ENCODE results near the gene LRRN3.
A peak's percentile ranks its signal among the peaks of the same experiment; 100 is the strongest.

The LRRN3 gene

DNA sequence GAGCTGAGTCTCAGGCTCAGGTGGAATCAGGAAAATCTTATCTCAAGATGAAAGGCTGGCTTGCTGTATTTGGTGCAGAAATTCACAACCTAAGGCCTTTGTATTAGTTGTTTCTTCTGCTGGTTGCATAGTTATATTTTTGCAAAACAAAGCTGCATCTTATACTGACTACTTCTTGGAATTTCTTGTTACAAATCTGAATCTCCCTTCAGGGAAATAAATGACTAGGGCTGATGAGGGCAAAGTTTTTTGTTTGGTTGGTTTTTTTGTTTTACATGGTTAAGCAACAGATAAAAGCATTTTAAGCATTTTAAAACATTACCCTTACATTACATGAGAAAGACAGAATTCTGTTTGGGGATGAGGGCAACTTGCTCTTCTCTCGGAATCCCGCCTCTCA, 13.9 kb upstream of the LRRN3 start:
- no peak for DNase-seq

DNA sequence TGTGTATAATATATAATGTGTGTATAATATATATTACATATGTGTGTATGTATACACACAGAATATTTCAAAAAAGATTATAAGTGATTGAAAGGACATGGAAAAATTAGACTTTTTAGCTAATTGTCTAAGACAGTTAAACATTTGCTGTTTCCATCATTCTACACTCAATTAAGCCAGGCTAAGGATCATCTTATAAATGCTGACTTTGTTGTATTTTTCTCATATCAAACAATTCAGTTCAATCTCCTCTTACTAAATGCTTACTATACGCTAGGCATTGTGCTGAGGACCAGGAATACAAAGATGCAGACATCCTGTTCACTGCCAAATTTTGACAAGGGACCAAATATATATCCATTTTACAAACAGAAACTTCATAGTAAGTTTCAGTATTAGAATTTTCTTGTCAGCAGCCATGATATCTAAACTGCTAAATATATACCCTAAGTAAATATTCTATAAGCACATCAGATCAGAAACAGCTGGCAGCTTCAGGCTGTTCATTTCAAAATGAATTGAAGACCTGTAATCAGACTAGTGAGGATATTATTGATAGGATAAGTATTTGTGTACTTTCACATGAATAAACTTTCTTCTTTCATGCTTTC, 10.3 kb upstream of the LRRN3 start:
- no peak for DNase-seq

DNA sequence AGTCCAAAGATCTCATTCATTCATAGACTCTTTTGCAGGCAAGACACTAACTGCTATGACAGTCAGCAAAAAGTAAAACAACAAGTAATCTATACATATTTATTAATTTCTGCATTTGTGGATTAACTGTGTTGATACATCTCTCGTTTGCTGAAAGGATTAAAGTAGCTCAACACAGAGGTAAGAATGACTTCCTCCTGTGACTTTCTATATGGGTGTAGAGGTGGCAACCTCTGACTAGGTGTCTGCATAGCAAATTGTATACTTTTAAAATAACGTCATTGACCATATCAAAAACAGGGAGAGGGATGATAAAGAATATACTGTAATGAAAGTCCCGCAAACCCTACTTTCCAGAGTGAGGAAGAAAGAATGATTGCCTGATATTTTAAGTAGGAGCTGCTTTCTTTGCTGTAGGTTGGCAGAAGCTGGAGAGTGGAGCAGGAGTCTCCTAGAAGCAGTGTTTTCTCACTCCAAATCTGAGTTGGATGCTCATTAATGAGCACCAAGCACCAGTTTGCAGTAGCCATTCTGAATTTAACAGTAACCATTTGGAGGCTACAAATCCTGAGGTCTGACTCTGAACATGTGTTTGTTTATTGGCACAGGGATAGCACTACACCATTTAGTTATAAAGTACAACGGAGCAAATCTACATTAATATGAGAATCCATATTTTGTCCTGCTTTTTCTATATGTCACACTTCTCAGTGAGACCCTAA, 9.2 kb upstream of the LRRN3 start:
- DNase-seq = no peak

DNA sequence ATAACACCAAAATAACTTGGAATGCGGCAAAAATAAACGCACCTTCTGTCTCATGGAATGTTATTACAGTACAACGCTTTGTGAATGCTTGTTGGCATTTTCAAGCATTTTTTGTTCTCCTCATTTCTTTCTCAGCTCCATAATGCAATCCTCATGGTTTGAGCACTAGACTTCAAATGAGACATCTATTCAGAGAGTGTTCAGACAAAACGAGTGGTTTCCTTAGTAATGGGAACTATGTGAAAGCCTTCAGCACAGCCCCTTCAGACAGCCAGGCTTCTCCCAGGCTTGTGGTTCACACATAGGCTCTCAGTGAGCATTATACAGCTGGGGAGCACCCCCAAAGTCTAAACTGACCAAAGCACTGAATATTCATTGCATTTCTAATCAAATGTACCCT, 8.6 kb upstream of the LRRN3 start:
- peak in 10 of 51 donors; percentile 3 to 24 (median 8) for DNase-seq

DNA sequence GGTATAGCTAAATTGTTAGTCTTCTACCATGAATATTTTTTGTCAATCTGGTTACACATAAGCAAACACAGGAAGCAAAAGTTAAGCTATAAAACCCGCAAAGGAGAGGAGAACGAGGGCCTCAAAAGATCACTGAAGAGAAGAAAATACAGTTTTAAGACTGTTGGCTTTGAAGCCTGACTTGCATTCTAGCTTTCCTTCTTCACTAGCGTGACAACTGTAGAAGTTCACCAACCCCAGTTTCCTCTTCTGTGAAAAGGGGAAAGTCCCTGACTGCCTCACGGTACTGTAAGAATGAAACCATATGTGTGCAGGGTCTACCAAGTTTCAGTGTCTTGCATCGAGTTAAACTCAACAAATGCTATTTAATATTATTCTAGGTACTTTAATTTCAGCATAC, 7.5 kb upstream of the LRRN3 start:
- no peak for DNase-seq

DNA sequence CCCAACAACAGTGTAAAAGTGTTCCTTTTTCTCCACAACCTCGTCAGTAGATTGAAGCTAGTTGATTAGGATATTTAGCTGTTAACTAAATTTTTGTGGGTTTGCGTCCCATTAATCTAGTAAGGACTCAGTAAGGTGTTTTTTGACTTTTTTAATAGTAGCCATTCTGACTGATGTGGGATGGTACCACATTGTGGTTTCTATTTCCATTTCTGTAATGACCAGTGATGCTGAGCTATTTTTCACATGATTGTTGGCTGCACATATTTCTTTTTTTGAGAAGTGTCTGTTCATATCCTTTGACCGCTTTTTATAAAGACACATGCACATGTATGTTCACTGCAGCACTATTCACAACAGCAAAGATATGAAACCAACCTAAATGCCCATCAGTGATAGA, 5.6 kb upstream of the LRRN3 start:
- DNase-seq = no peak

DNA sequence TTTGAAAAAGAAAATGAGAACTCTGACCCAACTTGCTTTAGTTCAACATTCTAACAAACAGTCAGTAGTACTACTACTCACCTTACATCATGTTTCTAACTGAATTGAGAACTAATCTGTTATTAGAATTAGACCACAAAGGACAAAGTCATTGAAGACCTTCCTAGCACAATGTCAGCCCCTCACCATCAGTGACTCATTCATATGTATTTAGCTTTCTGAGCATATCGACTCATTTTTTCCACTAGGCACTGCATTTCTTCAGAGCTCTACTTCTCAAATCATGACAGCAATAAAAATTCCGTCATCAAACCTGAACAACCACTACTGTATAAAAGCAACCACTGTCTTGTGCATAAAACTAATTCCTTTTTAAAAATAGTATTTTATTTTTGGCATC, 4.4 kb upstream of the LRRN3 start:
- no peak for DNase-seq

DNA sequence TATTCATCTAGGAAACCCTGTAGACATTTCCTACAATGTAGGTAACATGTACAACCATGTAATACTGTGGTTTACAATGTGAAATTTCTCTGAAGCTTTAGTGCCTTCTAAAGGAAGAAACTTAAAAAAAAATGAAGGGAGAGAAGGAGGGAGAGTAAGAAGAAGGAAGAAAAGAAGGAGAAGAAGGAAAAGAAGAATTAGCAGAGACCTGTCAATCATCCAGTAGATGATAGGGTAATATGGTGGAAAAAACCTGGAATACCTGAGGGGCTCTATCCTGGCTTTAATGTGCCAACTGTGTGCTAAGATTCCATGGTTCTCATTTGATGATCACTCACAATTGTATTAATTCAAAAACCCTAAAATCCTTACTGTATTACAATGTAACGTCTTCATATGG, 2.6 kb upstream of the LRRN3 start:
- no peak for DNase-seq

DNA sequence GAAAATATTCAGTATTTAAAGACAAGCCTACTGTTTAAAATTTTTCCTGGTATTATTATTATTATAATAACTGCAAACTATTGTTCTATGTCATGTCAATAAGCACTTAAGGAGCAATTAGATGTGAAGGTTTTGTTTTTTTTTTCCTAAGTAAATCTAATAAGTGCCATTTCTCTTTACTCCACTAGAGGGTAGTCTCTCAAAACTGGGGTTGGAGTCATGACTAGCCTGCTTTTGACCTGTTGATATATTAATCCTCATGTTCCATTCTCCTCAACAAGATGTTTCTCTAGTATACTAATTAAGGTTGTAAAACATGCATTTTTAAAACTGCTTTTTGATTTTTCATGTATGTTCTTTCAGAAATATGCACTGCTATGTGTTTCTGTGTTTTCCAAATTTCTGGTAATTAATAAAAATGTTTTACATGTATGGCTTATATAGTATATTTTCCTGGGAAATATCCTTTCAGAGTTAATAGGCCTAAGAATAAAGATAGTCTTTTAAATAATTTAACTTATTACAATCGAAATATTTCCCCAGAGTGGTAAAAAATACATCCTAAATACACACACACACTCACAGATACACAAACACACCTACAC, 1.0 kb upstream of the LRRN3 start:
- DNase-seq = peak in 1 of 51 donors; percentile 7

DNA sequence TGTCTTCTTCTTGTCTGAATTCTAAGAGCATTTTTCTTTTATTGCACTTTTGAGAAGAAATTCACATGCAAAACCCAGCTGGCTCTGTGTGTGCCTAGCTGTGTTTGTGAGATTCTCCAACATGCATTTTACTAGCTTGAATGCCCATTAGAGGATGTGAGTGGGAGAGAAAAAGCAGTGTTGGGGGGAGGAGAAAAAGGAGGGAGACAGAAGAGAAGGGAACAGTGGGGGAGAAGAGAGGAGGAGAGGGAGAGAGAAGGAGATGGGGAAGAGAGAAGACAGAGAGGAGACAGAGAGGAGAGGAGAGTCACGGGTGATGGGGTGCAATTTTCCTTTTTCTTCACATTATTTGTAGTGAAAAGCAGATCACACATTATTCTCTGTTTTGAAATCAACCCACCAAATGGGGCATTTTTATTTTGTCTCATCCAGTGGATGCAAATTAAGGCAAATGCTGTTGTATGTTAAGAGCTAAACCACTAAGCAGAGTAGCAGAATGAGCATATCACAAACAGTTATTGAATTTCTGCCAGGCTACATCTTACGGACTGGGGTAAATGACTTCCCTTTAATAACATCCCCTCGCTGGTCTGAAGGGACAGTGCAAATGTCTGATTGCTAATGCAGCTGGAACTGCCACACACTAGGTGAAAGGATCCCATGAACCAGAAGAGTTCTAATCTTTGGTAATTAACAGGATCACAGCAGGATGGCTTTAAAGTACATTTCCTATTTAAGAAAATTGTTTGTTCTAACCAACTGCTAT, 849 bp downstream of the LRRN3 start:
- peak in 5 of 51 donors; percentile 1 to 64 (median 14) for DNase-seq

DNA sequence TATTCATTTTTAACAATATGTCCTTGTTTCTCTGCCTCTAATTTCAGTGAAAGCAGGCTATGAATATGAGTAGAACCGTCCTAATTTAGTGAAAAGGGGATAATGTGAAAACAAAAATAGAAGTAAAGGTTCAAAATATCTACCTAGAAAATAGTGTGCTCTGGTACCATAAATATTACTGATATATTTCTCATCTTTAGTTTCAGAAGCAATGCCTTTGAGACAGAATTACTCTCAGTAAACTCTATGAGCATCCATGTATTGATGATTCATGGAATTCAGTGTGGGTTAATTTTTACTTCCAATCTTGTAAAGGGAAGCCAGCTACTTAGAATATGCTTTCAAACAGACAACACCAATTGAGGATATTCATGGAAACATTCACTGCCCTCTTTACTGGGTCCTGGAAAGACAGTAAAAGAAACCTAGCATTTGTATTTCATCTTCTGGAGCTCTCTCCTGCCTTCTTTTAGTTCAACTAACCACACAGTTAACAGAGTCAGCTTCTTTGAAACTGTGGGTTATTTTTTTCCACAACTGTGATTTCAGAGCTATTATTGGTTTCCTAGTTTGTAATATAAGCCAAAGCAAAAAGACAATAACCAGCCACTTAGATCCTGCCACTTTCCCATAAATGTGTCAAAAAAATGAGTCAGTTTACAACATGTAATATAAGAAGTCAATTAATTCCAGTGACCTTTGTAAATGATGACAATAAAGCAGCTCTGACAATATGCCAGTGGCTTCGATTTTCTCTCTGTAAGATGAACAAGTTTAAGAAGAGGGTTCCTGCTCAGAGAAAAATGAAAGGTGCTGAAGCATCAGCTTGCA, 1.7 kb downstream of the LRRN3 start:
- DNase-seq = peak in 1 of 51 donors; percentile 76

DNA sequence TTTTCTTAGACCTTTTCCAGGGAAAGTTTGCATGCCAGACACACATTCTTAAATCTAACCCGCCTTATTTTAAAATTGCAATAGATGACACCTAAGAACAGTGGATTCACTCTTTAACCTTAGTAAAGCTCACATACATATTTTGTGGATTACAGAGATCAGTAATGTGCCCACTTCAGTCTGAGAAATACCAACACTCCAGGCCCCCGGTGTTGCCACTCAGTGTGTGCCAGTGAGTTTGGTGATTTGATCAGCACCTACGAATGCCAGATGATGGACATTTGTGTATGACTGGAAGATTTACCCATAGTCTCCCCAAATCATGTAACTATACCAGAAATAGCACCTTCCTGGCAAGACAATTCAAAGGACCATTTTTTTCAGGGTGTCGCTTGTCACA, 2.6 kb downstream of the LRRN3 start:
- peak in 1 of 51 donors; percentile 73 for DNase-seq

DNA sequence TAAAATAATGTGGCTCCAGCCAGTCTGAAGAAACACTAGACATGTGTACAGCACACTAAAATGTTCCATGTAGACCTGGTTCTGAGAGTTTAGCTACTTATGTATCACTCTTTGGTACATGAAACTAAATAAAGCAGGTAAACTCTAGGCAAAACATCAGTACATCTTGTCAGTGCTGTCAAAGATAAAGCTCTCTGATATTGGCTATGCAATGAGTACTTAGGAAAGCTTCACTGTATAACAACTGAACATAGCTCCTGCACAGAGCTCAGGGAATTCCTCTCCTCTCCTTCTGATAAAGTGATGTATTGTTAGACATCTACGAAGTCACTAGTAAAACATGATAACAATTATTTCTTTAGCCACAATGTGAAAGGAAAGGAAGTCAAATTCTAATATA, 3.5 kb downstream of the LRRN3 start:
- DNase-seq = peak in 1 of 51 donors; percentile 52

DNA sequence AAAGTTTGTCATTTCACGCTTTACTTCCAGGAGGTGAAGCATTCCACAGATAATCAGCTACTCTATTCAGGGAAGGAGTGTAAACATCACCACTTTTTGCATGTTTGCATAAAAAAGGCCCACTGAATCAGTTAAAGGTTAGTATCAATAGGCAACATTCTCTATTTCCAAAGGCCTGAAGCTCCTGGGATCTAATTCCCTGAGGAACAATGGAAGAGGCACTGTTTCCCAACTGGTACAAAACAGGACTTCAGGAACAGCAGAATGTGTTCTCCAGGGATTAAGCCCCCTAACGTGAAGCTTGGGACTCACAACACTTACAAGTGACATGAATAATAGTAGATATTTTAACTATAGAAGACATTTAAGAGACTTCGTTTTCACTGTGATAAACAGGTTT, 6.1 kb downstream of the LRRN3 start:
- DNase-seq = peak in 1 of 51 donors; percentile 12

DNA sequence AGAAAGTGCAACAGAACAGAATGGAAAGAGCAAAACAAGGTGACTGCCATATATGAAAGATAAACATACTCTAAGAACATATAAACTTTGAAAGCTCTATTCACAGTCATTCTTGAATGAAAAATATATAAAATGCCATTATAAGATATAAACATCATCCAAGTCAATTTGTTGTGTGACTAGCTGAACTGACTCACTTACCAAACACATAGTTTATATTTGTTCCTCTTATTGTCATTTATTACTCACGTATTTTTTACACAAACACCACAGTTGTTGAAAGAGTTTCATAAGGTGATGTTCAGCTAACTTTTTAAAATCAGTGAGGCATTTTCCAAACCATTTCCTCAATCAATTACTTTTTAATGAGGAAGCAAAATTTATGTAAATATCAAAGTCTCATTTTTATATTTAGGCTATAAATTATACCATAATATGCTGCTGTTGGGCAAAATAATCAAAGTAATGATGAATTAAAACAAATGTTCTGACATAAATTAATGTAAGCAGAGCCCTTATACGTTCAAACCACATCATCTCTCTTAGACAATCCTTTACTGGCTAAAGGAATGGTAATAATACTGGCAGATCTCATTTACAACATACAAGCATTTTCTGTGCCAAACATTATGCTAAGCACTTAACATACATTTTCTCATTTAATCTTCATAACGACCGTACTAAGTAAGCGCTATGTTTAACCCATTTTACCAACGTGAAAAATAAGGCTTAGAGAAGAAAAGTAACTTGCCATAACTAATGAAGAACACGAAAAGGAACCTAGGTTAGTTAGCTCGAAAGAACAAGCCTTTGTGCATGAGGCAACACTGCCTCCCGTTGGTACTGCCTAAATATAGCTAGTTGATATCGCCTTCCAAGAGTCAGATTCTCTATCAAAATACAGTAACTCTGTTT, 7.3 kb downstream of the LRRN3 start:
- DNase-seq = peak in 14 of 51 donors; percentile 1 to 44 (median 20)

DNA sequence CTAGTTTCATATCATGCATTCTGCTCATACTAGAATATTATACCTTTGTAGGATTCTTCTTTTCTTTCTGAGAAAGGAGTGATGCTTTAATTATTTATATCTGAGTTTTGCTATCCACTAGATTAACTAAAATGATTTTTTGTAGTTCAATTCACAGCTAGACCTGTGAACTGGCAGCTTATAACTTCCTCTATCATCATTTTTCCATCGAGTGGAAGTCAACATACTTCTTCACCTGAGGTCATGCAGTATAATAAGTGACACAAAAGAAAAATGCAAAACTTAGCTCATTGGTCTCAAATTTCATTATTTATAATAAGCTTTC, 8.0 kb downstream of the LRRN3 start:
- no peak for DNase-seq

DNA sequence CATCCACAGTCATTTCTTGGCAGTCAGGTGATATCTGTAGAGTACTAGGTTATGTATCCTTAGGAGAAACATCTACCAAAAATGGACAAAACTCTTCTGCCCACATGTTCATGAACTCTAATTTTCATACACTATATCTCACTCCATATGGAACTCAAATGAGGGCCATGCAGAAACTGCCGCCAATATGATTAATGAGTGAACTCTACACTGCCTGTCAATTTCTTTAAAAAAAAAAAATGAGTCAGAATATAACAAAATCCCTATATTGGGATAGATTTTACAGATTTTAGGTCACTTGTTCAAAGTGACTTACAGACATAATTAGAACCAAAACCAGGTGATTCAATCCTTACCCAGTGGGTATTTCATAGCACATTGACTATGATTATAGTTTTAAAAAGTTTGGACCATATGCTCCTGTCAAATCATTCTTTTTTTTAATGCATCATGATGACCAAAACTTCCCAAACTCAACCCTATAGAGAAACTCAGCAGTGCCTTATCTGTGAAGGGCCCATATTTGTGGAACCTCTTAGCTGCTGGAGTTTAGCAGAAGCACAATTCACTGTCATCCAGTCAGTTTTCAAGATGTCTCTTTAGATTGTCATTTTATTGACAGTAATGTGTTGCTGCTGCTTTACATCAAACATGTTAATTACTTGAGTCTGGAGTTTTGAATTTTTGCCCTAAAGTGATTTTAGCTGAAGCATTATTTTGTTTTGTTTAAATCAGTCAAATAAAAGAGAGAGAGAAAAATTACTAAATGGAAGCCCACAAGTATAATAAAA, 11.1 kb downstream of the LRRN3 start:
- DNase-seq = no peak

DNA sequence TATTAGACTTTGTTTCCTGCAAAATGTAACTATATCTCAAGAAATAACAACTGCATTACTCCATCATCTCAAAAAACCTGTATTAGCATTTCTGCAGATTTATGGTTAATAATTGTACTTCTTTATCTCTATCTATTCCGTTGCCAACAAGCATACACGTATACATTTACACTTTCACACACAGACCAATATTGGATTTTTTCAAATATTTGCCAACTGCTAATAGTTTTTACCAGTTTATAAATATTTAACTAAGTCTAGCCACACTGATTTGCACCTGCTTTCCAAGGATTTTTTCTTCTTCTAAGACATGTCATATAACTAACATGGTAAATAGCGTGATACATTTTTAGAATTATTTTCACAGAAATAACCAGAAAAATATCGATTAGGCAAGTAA, 12.2 kb downstream of the LRRN3 start:
- no peak for DNase-seq

DNA sequence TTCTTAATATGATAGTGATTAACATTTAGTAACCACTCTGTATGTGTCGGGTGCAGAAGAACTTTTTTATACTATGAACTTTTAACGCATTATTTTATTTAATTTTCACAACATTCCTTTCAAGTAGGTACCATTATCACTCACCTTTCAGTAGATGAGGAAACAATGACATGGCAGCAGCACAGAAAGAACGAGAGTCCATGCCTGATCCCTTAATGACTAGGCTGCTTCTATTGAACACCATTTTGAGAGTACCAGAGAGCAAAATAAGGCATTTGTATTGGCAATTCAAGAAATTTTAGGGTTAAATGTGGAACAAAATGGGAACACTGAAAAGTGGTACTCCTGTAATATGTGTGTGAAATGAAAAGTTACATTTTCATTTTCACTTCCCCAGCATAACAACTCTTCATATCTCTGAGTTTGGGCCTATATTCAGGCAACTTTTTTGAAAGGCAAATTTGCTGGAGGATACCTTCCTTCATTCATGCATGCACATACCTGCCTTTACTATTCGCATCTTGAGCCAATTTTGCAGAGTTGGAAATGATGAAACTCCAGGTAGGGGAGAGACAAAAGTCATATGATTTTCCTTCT, 12.8 kb downstream of the LRRN3 start:
- no peak for DNase-seq
